ENCODE results near the gene BBS12. TPM values are rescaled to one million over a fixed set of nuclear protein-coding genes. Genes with fewer than 3 reads are reported as not detected.

Gene BBS12
- total and polyA plus RNA-seq, 9 of the 15 experiments (the other 6 are each of a cell fraction or from before 2014, with no cell fraction given) = 2.7 to 6.5 (median 3.3) TPM

DNA sequence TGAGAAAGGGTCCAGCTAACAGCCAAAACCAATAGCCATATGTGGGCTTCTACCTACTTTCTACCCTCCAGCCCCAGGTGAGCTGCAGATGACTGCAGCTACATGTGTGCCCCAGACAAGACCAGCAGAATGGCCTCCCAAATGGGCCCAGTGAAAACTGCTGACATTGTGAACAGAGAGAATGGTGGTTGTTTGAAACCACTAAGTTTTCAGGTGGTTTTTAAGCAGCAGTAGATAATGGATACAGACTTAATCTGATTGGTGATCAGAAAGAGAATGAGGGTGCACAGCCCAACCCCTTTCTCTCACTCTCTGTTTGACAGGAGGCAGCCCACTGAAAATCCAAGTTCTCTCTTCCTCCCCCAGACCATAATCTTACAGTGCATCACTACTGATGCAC lies 42.5 kb upstream of the BBS12 start (continued):
- TF ChIP-seq, protein P1, sequence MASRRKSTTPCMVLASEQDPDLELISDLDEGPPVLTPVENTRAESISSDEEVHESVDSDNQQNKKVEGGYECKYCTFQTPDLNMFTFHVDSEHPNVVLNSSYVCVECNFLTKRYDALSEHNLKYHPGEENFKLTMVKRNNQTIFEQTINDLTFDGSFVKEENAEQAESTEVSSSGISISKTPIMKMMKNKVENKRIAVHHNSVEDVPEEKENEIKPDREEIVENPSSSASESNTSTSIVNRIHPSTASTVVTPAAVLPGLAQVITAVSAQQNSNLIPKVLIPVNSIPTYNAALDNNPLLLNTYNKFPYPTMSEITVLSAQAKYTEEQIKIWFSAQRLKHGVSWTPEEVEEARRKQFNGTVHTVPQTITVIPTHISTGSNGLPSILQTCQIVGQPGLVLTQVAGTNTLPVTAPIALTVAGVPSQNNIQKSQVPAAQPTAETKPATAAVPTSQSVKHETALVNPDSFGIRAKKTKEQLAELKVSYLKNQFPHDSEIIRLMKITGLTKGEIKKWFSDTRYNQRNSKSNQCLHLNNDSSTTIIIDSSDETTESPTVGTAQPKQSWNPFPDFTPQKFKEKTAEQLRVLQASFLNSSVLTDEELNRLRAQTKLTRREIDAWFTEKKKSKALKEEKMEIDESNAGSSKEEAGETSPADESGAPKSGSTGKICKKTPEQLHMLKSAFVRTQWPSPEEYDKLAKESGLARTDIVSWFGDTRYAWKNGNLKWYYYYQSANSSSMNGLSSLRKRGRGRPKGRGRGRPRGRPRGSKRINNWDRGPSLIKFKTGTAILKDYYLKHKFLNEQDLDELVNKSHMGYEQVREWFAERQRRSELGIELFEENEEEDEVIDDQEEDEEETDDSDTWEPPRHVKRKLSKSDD (conservative IDR thresholded peaks at IDR 0.05; ENCODE audit: low read length) = no peak
- TF ChIP-seq CEBPB (tag; IDR thresholded peaks at IDR 0.05) = no peak
- TF ChIP-seq PHB (CRISPR knock-in tag; IDR thresholded peaks at IDR 0.05) = no peak
- TF ChIP-seq C11orf30 (IDR thresholded peaks at IDR 0.05; ENCODE audit: low read depth) = peak; percentile 39
- TF ChIP-seq, protein P2, sequence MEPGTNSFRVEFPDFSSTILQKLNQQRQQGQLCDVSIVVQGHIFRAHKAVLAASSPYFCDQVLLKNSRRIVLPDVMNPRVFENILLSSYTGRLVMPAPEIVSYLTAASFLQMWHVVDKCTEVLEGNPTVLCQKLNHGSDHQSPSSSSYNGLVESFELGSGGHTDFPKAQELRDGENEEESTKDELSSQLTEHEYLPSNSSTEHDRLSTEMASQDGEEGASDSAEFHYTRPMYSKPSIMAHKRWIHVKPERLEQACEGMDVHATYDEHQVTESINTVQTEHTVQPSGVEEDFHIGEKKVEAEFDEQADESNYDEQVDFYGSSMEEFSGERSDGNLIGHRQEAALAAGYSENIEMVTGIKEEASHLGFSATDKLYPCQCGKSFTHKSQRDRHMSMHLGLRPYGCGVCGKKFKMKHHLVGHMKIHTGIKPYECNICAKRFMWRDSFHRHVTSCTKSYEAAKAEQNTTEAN (CRISPR knock-in tag; IDR thresholded peaks at IDR 0.05) = no peak

DNA sequence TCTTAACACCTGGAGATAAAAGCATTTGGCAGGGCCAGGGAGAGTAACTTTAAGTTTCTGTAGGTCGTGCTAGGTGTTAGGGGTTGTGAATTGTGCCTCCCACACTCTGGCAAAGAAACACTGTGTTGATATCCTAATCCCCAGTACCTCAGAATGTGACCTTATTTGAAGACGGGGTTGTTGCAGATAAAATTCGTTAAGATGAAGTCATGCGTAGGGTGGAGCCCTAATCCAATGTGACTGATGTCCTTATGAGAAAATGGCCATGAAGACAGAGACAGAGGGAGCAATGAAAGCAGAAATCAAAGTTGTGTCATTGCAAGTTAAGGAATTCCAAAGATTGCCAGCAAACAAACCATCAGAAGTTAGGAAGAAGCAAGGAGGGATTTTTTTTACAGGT lies 40.5 kb upstream of the BBS12 start:
- WGBS (ENCODE audit: insufficient coverage, low coverage, missing lambda C conversion rate) = 0% methylated on average over 4 of the region's 4 CpGs
- Histone ChIP-seq H4K20me1 (replicated peaks; ENCODE audit: control insufficient read depth, insufficient read depth, low read length) (no peaks in the 10 kb centered on the region), H3K9me1 (ENCODE audit: control insufficient read depth, insufficient read depth, low read length) (no peaks in the 10 kb centered on the region), H3K36me3 (ENCODE audit: control insufficient read depth, insufficient read depth, low read length) (no peaks in the 10 kb centered on the region), H3K79me2 (ENCODE audit: control insufficient read depth, insufficient read depth, low read length) (no peaks in the 10 kb centered on the region), H3K4me3 (no peak overlapping the region), H3K9me3 (replicated peaks; ENCODE audit: control insufficient read depth, insufficient read depth, low read depth, low read length) (no peaks in the 10 kb centered on the region), H3K4me2 (ENCODE audit: insufficient read depth, low read length) (no peak overlapping the region), H2AFZ (ENCODE audit: low read depth, low read length) (peak overlapping the region; percentile 45), H3K9ac (ENCODE audit: insufficient read depth in 1 of 2, low read depth in 2 of 2, low read length in 2 of 2) (no peak overlapping the region), H3K4me1 (replicated peaks in 1 of 2; ENCODE audit: control insufficient read depth in 2 of 2, insufficient read depth in 2 of 2, low read length in 2 of 2) (peaks cover 4 to 39% of the 10 kb centered on the region in 2 experiments; a peak in 4 of 5 replicates), H3K27me3 (ENCODE audit: control insufficient read depth in 2 of 2, insufficient read depth in 2 of 2, low read length in 2 of 2) (no peaks in the 10 kb centered on the region), H3K27ac (ENCODE audit: extremely low read depth, low read depth, low read length) (peak overlapping the region; percentile 33; the same call in 1 of the 3 replicates)
- intact Hi-C loops (cut with micrococcal nuclease) = no loop called here
- DNase-seq (ENCODE audit: extremely low read depth in 1 of 4, low spot score in 3 of 4) = peak in 2 of 4 experiments; percentile 36 to 70
- CTCF ChIA-PET (ENCODE audit: low intra/inter-chr PET ratio) = no interaction called here
- no TSS peak for BruUV-seq (replicated peaks)
- peak; percentile 69 for FAIRE-seq
- POLR2A ChIA-PET = interaction anchor here (1.5 kb wide), 1 partner anchor 12 kb away, joined by 13 read pairs; no protein-coding TSS in a partner anchor
- ATAC-seq = peak; percentile 82
- in situ Hi-C loops (cut with MboI) = no loop called here
- TF ChIP-seq MYBL2 (IDR thresholded peaks at IDR 0.05; ENCODE audit: low read depth) (peak; percentile 40; the same call in 1 of the 2 replicates), MYBL2 (CRISPR knock-in tag; IDR thresholded peaks at IDR 0.05; ENCODE audit: borderline replicate concordance) (no peak)

All from K562 (cell line).